ENCODE data around the gene UBTD2.

Gene UBTD2

GRCh38 chr5:172274951-172275753 lies 8.4 kb downstream of the UBTD2 start:
- no peak for TF ChIP-seq FOXP2 (optimal IDR thresholded peaks at IDR 0.05; ENCODE audit: control extremely low read depth, extremely low read length, insufficient read depth)
- no peak for TF ChIP-seq EZH2 (IDR thresholded peaks at IDR 0.05)
- TF ChIP-seq POLR2AphosphoS5 (IDR thresholded peaks at IDR 0.05; ENCODE audit: borderline replicate concordance, low read depth, low read length): no peak
- Histone ChIP-seq H3K9me3 (ENCODE audit: low read depth, low read length) (0 out of 2 replicates have a peak, but pooled peaks cover 4% of the 10 kb centered on the region), H3K27ac (no peak overlapping the region), H3K4me3 (no peak overlapping the region), H3K36me3 (ENCODE audit: insufficient read depth, low read length) (peaks cover 39% of the 10 kb centered on the region), H3K9ac (ENCODE audit: insufficient read length) (no peak overlapping the region)
- no peak for DNase-seq (ENCODE audit: low read depth, low spot score)

- no peak for DNase-seq (ENCODE audit: low read depth, low spot score)
- Histone ChIP-seq H3K36me3 (ENCODE audit: insufficient read depth, low read length) (peaks cover 7% of the 10 kb centered on the region; the same call in 1 of the 2 replicates), H3K9ac (ENCODE audit: insufficient read length) (no peak overlapping the region), H3K27ac (peak overlapping the region; percentile 19; the same call in 1 of the 2 replicates), H3K9me3 (ENCODE audit: low read depth, low read length) (no peaks in the 10 kb centered on the region), H3K4me3 (no peak overlapping the region)
- TF ChIP-seq EZH2 (IDR thresholded peaks at IDR 0.05): no peak
- no peak for TF ChIP-seq POLR2AphosphoS5 (IDR thresholded peaks at IDR 0.05; ENCODE audit: borderline replicate concordance, low read depth, low read length)
- no peak for TF ChIP-seq FOXP2 (optimal IDR thresholded peaks at IDR 0.05; ENCODE audit: control extremely low read depth, extremely low read length, insufficient read depth)
These were observed 15.6 kb downstream of the UBTD2 start for GRCh38 chr5:172267943-172268342.

GRCh38 chr5:172266676-172267092 lies 16.9 kb downstream of the UBTD2 start:
- Histone ChIP-seq H3K9ac (ENCODE audit: insufficient read length) (no peak overlapping the region), H3K9me3 (ENCODE audit: low read depth, low read length) (no peaks in the 10 kb centered on the region), H3K36me3 (ENCODE audit: insufficient read depth, low read length) (peaks cover 16% of the 10 kb centered on the region), H3K27ac (no peak overlapping the region), H3K4me3 (no peak overlapping the region)
- no peak for DNase-seq (ENCODE audit: low read depth, low spot score)
- no peak for TF ChIP-seq EZH2 (IDR thresholded peaks at IDR 0.05)
- no peak for TF ChIP-seq POLR2AphosphoS5 (IDR thresholded peaks at IDR 0.05; ENCODE audit: borderline replicate concordance, low read depth, low read length)
- TF ChIP-seq FOXP2 (optimal IDR thresholded peaks at IDR 0.05; ENCODE audit: control extremely low read depth, extremely low read length, insufficient read depth): no peak

- H3K9me3 ChIP-seq (ENCODE audit: low read depth, low read length): no peaks in the 10 kb centered on the region
- TF ChIP-seq POLR2AphosphoS5 (IDR thresholded peaks at IDR 0.05; ENCODE audit: borderline replicate concordance, low read depth, low read length) (no peak), FOXP2 (optimal IDR thresholded peaks at IDR 0.05; ENCODE audit: control extremely low read depth, extremely low read length, insufficient read depth) (no peak), EZH2 (IDR thresholded peaks at IDR 0.05) (no peak)
- H3K4me3 ChIP-seq: no peak overlapping the region
- no peak overlapping the region for H3K27ac ChIP-seq
- peaks cover 18% of the 10 kb centered on the region for H3K36me3 ChIP-seq (ENCODE audit: insufficient read depth, low read length)
- H3K9ac ChIP-seq (ENCODE audit: insufficient read length): no peak overlapping the region
- no peak for DNase-seq (ENCODE audit: low read depth, low spot score)
These were observed 17.4 kb downstream of the UBTD2 start for GRCh38 chr5:172266071-172266675.

GRCh38 chr5:172264815-172265395 lies 18.7 kb downstream of the UBTD2 start:
- H3K36me3 ChIP-seq (ENCODE audit: insufficient read depth, low read length): peaks cover 29% of the 10 kb centered on the region
- TF ChIP-seq POLR2AphosphoS5 (IDR thresholded peaks at IDR 0.05; ENCODE audit: borderline replicate concordance, low read depth, low read length): no peak
- no peak for TF ChIP-seq EZH2 (IDR thresholded peaks at IDR 0.05)
- no peak for TF ChIP-seq FOXP2 (optimal IDR thresholded peaks at IDR 0.05; ENCODE audit: control extremely low read depth, extremely low read length, insufficient read depth)
- DNase-seq (ENCODE audit: low read depth, low spot score): no peak
- H3K4me3 ChIP-seq: no peak overlapping the region
- H3K9ac ChIP-seq (ENCODE audit: insufficient read length): no peak overlapping the region
- H3K9me3 ChIP-seq (ENCODE audit: low read depth, low read length): no peaks in the 10 kb centered on the region; the same call in 1 of the 2 replicates
- no peak overlapping the region for H3K27ac ChIP-seq

GRCh38 chr5:172255444-172255843 lies 28.1 kb downstream of the UBTD2 start:
- Histone ChIP-seq H3K9me3 (ENCODE audit: low read depth, low read length) (no peaks in the 10 kb centered on the region; the same call in 1 of the 2 replicates), H3K36me3 (ENCODE audit: insufficient read depth, low read length) (peaks cover 57% of the 10 kb centered on the region), H3K27ac (no peak overlapping the region), H3K4me3 (no peak overlapping the region), H3K9ac (ENCODE audit: insufficient read length) (no peak overlapping the region)
- TF ChIP-seq EZH2 (IDR thresholded peaks at IDR 0.05) (no peak), FOXP2 (optimal IDR thresholded peaks at IDR 0.05; ENCODE audit: control extremely low read depth, extremely low read length, insufficient read depth) (no peak), POLR2AphosphoS5 (IDR thresholded peaks at IDR 0.05; ENCODE audit: borderline replicate concordance, low read depth, low read length) (no peak)
- DNase-seq (ENCODE audit: low read depth, low spot score): no peak

GRCh38 chr5:172252501-172252900 lies 31.1 kb downstream of the UBTD2 start:
- Histone ChIP-seq H3K4me3 (no peak overlapping the region), H3K27ac (no peak overlapping the region), H3K36me3 (ENCODE audit: insufficient read depth, low read length) (peaks cover 36% of the 10 kb centered on the region), H3K9ac (ENCODE audit: insufficient read length) (no peak overlapping the region), H3K9me3 (ENCODE audit: low read depth, low read length) (no peaks in the 10 kb centered on the region)
- DNase-seq (ENCODE audit: low read depth, low spot score): no peak
- TF ChIP-seq POLR2AphosphoS5 (IDR thresholded peaks at IDR 0.05; ENCODE audit: borderline replicate concordance, low read depth, low read length) (no peak), EZH2 (IDR thresholded peaks at IDR 0.05) (no peak), FOXP2 (optimal IDR thresholded peaks at IDR 0.05; ENCODE audit: control extremely low read depth, extremely low read length, insufficient read depth) (no peak)

GRCh38 chr5:172251419-172251818 lies 32.1 kb downstream of the UBTD2 start:
- Histone ChIP-seq H3K9me3 (ENCODE audit: low read depth, low read length) (no peaks in the 10 kb centered on the region), H3K4me3 (no peak overlapping the region), H3K27ac (no peak overlapping the region), H3K36me3 (ENCODE audit: insufficient read depth, low read length) (peaks cover 30% of the 10 kb centered on the region), H3K9ac (ENCODE audit: insufficient read length) (no peak overlapping the region)
- TF ChIP-seq FOXP2 (optimal IDR thresholded peaks at IDR 0.05; ENCODE audit: control extremely low read depth, extremely low read length, insufficient read depth) (no peak), EZH2 (IDR thresholded peaks at IDR 0.05) (no peak), POLR2AphosphoS5 (IDR thresholded peaks at IDR 0.05; ENCODE audit: borderline replicate concordance, low read depth, low read length) (no peak)
- DNase-seq (ENCODE audit: low read depth, low spot score): no peak
